PFSK-1 (cell line): ENCODE measurements around the gene CACNA1C.

Source experiments
- FOXP2 ChIP-seq: optimal IDR thresholded peaks from 2 replicates; pipeline ENCODE3; 2011; ENCODE audit warnings: borderline replicate concordance, control low read depth, inconsistent platforms; ENCODE audit not compliant: insufficient read depth; ENCODE audit errors: extremely low read length, extremely low read depth
- POLR2AphosphoS5 ChIP-seq: IDR thresholded peaks from 2 replicates; pipeline ENCODE4 v1.6.1; 2012; ENCODE audit warnings: low read depth, mild to moderate bottlenecking, control low read depth, low read length, moderate library complexity
- SIN3A ChIP-seq: IDR thresholded peaks from 2 replicates; pipeline ENCODE4 v1.6.1; 2012; ENCODE audit warnings: mild to moderate bottlenecking, low read length, moderate library complexity, borderline replicate concordance; ENCODE audit not compliant: insufficient read depth
- TAF1 ChIP-seq: IDR thresholded peaks from 2 replicates; pipeline ENCODE4 v1.6.1; 2012; ENCODE audit warnings: low read length, control low read depth, borderline replicate concordance; ENCODE audit not compliant: insufficient read depth
- TF ChIP-seq, protein P1 (sequence below), 2 experiments: IDR thresholded peaks; 2 replicates each; pipeline versions ENCODE4 v1.6.1 to v1.8.0; 2011 to 2012; ENCODE audit warnings: low read depth in 2 of 2, low read length in 2 of 2, control low read depth in 1 of 2, inconsistent platforms in 1 of 2, mild to moderate bottlenecking in 1 of 2, moderate library complexity in 1 of 2; ENCODE audit not compliant: insufficient read depth in 1 of 2

DNA sequence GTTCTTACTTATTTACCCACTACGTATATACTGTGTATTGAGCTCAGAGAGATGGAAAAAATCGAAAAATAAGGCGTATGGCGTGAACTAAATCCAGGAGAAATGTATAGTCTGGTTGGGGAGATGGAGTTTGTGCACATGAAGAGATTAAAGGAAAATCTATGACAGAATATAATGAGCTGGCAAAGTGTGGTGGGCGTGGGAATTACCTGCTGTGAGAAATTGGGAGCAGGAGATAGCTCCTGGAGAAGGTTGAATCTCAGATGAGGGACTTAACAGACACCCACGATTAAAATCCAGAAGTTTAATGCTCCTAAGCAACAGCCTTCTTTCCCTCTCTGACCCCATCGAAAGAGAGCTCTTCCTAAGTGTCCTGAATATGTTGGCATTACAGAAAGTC, 517.8 kb downstream of the CACNA1C start:
- no peak for TF ChIP-seq POLR2AphosphoS5
- TF ChIP-seq, protein P1, sequence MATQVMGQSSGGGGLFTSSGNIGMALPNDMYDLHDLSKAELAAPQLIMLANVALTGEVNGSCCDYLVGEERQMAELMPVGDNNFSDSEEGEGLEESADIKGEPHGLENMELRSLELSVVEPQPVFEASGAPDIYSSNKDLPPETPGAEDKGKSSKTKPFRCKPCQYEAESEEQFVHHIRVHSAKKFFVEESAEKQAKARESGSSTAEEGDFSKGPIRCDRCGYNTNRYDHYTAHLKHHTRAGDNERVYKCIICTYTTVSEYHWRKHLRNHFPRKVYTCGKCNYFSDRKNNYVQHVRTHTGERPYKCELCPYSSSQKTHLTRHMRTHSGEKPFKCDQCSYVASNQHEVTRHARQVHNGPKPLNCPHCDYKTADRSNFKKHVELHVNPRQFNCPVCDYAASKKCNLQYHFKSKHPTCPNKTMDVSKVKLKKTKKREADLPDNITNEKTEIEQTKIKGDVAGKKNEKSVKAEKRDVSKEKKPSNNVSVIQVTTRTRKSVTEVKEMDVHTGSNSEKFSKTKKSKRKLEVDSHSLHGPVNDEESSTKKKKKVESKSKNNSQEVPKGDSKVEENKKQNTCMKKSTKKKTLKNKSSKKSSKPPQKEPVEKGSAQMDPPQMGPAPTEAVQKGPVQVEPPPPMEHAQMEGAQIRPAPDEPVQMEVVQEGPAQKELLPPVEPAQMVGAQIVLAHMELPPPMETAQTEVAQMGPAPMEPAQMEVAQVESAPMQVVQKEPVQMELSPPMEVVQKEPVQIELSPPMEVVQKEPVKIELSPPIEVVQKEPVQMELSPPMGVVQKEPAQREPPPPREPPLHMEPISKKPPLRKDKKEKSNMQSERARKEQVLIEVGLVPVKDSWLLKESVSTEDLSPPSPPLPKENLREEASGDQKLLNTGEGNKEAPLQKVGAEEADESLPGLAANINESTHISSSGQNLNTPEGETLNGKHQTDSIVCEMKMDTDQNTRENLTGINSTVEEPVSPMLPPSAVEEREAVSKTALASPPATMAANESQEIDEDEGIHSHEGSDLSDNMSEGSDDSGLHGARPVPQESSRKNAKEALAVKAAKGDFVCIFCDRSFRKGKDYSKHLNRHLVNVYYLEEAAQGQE (IDR thresholded peaks at IDR 0.05; ENCODE audit: insufficient read depth in 1 of 2, low read depth in 2 of 2, low read length in 2 of 2), result no peak
- TF ChIP-seq TAF1, result no peak
- no peak for TF ChIP-seq SIN3A
- no peak for TF ChIP-seq FOXP2
